Suppressor macrophage (primary cell): ENCODE results near the gene DCAF5.
A peak's percentile ranks its signal among the peaks of the same experiment; 100 is the strongest.

ENCODE experiments used
- DNase-seq, 4 experiments: peaks; one replicate each; pipeline ENCODE4 v3.0.0-alpha.2; 2020 to 2022

The DCAF5 gene

GRCh38 chr14:69142101-69142500 lies 10.8 kb downstream of the DCAF5 start:
- no peak for DNase-seq

GRCh38 chr14:69141550-69141949 lies 11.4 kb downstream of the DCAF5 start:
- no peak for DNase-seq

GRCh38 chr14:69139743-69140142 lies 13.2 kb downstream of the DCAF5 start:
- DNase-seq = no peak

- DNase-seq = peak in 2 of 4 experiments; percentile 22 to 29
Observed at GRCh38 chr14:69137843-69138535, 14.9 kb downstream of the DCAF5 start.

GRCh38 chr14:69137416-69137815 lies 15.5 kb downstream of the DCAF5 start:
- DNase-seq = no peak

GRCh38 chr14:69135133-69135532 lies 17.8 kb downstream of the DCAF5 start:
- DNase-seq = no peak

- DNase-seq = peak in 2 of 4 experiments; percentile 14 to 21
Observed at GRCh38 chr14:69133206-69134125, 19.5 kb downstream of the DCAF5 start.

- no peak for DNase-seq
Observed at GRCh38 chr14:69132513-69133181, 20.3 kb downstream of the DCAF5 start.

- no peak for DNase-seq
Observed at GRCh38 chr14:69131176-69131575, 21.7 kb downstream of the DCAF5 start.

- DNase-seq = peak; percentile 79 to 91 (median 84)
Observed at GRCh38 chr14:69129264-69129880, 23.5 kb downstream of the DCAF5 start.

GRCh38 chr14:69118305-69118704 lies 34.6 kb downstream of the DCAF5 start:
- DNase-seq = no peak

- no peak for DNase-seq
Observed at GRCh38 chr14:69117020-69117767, 35.7 kb downstream of the DCAF5 start.

- DNase-seq = no peak
Observed at GRCh38 chr14:69115407-69116185, 37.3 kb downstream of the DCAF5 start.

GRCh38 chr14:69114763-69115162 lies 38.2 kb downstream of the DCAF5 start:
- no peak for DNase-seq

GRCh38 chr14:69108358-69108757 lies 44.6 kb downstream of the DCAF5 start:
- no peak for DNase-seq

- DNase-seq = peak; percentile 35 to 63 (median 48)
Observed at GRCh38 chr14:69107407-69108003, 45.4 kb downstream of the DCAF5 start.

- DNase-seq = no peak
Observed at GRCh38 chr14:69106451-69106850, 46.5 kb downstream of the DCAF5 start.

- peak in 1 of 4 experiments; percentile 8 for DNase-seq
Observed at GRCh38 chr14:69105326-69105725, 47.6 kb downstream of the DCAF5 start.

- DNase-seq = peak; percentile 51 to 83 (median 74)
Observed at GRCh38 chr14:69101331-69101826, 51.5 kb downstream of the DCAF5 start.

- DNase-seq = no peak
Observed at GRCh38 chr14:69097974-69098373, 54.9 kb downstream of the DCAF5 start.
